NCI-H1930 (cell line): ENCODE results near the gene AXIN1.
"Not testable (repeated sequence)": the region's sequence is repeated elsewhere in the genome, so short reads cannot be mapped to it uniquely, and the experiment has no call there.

Source experiments
- DNase-seq, 2 experiments: peaks; one replicate each; lab custom pipeline; 2025; lab: John Stamatoyannopoulos, UW

The AXIN1 gene

GRCh38 chr16:351804-352520, 561 bp downstream of the AXIN1 start:
- no peak for DNase-seq

DNA sequence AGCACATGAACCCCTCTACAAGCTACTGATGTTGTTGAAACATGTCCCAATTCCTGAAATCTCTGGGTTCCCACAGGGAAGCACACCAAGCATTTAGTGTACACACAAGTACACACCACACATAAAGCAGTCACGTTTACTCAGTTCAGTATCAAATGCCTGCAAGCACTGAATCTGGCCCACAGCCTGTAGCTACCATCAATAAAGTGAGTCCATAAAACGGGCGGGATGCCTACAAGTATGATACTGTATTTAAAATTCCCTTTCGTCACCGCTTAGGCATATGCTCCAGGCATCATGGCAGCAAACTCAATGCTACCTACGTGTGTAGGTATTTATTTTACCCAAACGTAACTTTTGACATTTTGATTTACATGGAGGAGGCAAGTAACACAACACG, 2.3 kb downstream of the AXIN1 start:
- DNase-seq: no peak

GRCh38 chr16:349211-349610, 3.3 kb downstream of the AXIN1 start:
- no peak for DNase-seq

DNA sequence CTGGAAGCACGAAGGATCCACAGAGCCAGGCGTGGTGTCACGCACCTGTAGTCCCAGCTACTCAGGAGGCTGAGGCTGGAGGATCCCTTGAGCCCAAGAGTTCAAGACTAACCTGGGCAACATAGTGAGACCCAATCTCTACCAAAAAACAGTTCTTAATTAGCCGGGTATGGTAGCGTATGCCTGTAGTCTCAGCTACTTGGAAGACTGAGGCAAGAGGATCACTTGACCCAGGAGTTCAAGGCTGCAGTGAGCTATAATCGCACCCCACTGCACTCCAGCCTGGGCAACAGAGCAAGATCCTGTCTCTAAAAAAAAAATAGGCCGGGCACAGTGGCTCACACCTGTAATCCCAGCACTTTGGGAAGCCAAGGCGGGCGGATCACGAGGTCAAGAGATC, 4.0 kb downstream of the AXIN1 start:
- not testable (repeated sequence) for DNase-seq

GRCh38 chr16:347203-347602, 5.3 kb downstream of the AXIN1 start:
- DNase-seq: no peak

GRCh38 chr16:346587-346986, 5.9 kb downstream of the AXIN1 start:
- DNase-seq: no peak

DNA sequence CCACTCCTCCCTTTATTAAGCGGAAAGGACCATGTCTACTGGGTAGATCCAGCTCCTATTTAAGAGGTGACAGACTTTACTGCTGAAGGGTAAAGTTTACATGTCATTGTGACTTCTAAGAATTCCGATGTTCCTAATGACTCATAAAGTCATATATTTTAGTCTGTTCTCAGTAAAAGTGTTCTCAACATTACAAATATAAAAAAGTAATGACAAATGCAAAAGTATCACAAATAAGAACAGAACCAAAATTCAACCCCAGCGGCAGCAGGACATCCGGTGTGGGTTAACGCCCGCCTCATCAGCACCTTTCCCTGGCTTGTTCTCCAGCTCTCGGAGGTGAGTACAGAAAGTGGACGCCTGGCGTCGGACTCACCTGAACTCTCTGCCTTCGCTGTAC, 6.8 kb downstream of the AXIN1 start:
- DNase-seq: no peak

GRCh38 chr16:342455-343213, 9.9 kb downstream of the AXIN1 start:
- no peak for DNase-seq

GRCh38 chr16:341974-342336, 10.6 kb downstream of the AXIN1 start:
- DNase-seq: not testable (repeated sequence)

DNA sequence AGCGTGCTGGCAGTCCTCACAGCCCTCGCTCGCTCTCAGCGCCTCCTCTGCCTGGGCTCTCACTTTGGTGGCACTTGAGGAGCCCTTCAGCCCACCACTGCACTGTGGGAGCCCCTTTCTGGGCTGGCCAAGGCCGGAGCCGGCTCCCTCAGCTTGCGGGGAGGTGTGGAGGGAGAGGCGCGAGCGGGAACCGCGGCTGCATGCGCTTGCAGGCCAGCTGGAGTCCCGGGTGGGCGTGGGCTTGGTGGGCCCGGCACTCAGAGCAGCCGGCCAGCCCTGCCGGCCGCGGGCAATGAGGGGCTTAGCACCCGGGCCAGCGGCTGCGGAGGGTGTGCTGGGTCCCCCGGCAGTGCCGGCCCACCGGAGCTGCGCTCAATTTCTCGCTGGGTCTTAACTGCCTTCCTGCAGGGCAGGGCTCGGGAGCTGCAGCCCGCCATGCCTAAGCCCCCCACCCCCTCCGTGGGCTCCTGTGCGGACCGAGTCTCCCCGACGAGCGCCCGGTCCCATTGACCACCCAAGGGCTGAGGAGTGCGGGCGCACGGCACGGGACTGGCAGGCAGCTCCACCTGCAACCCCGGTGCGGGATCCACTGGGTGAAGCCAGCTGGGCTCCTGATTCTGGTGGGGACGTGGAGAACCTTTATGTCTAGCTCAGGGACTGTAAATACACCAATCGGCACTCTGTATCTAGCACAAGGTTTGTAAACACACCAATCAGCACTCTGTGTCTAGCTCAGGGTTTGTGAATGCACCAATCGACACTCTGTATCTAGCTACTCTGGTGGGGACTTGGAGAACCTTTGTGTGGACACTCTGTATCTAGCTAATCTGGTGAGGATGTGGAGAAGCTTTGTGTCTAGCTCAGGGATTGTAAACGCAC, 11.2 kb downstream of the AXIN1 start:
- not testable (repeated sequence) for DNase-seq

- no peak for DNase-seq
Measured at GRCh38 chr16:340370-341091, 12.0 kb downstream of the AXIN1 start.

GRCh38 chr16:339680-340079, 12.8 kb downstream of the AXIN1 start:
- DNase-seq: no peak

DNA sequence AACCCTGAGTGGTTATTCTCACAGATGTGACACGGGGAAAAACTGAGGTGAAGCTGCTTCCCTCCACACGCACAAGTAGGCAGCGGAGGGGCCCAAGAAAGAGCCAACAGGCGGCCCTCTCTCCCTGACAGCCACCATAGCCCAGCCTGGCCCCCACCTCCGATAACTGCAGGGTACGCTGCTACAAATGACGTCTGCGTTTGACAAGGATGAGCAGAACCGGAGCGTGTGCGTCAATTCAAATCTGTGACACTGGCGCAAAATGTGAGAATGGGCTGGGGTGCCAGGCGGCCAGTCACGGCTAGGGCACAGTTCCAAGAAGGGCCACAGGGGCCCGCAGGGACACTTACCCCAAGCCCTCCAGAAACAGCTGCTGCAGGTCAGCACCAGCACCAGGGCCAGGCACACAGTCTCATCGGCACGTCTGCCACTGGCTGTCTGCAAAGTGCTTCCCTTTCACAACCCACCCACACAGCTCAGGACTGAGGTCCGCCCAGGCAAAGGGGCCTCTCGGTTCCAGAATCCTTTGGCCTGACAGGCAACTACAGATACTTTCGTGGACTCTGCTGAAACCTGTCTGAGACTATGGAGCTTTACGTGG, 14.4 kb downstream of the AXIN1 start:
- DNase-seq: no peak

GRCh38 chr16:337437-337836, 15.1 kb downstream of the AXIN1 start:
- DNase-seq: no peak

DNA sequence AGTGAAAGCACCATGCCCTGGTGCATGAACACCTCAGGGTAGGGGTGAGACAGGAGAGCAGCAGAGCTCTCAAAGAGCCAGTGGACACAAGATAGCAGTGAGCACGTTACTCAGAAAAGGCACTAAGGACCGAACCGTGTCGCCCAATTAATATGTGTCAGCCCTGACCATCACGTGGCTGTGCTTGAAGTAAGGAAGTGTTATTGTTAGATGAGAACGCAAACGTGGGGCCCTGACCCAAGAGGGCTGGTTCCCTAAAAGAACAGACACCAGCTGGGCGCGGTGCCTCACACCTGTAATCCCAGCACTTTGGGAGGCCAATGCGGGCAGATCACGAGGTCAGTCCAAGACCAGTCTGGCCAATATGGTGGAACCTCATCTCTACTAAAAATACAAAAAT, 16.3 kb downstream of the AXIN1 start:
- no peak for DNase-seq

DNA sequence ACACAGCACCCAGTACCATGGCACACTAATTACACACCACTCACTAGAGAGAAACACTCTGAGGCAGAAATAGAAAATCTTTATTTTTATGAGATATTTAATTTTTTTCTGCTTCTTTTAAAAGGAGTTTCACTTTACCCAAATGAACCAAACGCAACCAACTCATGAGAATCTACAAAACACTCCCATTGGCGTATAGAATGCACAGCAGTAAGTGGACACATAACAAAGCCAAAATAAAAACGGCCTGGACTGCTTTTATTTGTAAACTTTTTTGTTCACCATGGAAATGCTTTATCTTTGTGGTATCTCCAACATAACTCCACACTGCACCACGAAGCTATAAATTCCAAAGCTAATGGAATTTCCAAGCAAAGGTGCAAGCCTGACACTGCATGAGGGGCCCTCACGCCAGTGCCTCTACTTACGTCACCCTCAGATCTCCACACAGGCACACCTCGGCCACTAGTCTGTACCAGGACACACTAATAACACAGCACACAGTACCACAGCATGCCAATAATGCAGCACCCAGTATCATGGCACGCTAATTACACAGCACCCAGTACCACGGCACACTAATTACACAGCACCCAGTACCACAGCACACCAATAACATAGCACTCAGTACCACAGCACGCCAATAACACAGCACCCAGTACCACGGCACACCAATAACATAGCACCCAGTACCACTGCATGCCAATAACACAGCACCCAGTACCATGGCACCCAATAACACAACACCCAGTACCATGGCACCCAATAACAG, 17.5 kb downstream of the AXIN1 start:
- not testable (repeated sequence) for DNase-seq

- DNase-seq: not testable (repeated sequence)
Measured at GRCh38 chr16:334164-334832, 18.2 kb downstream of the AXIN1 start.

- no peak for DNase-seq
Measured at GRCh38 chr16:333406-334094, 19.0 kb downstream of the AXIN1 start.

GRCh38 chr16:331181-331814, 21.2 kb downstream of the AXIN1 start:
- not testable (repeated sequence) for DNase-seq
